Epithelial cell of esophagus (primary cell): ENCODE measurements around the gene SLC25A47.

ENCODE experiments used
- DNase-seq: peaks from one replicate; pipeline ENCODE4 v3.0.0; 2010; ENCODE audit warnings: low read depth
- H3K4me3 ChIP-seq: 2 replicates; pipeline ENCODE4 v1.5.1; 2011; ENCODE audit warnings: mild to moderate bottlenecking, low read length, control low read depth
- CTCF ChIP-seq: IDR thresholded peaks from 2 replicates; pipeline ENCODE4 v1.5.1; 2011; ENCODE audit warnings: low read depth, mild to moderate bottlenecking, low read length, control low read depth, inconsistent platforms; ENCODE audit not compliant: insufficient read depth; ENCODE audit errors: missing control alignments

The SLC25A47 gene

GRCh38 chr14:100323121-100323941 is at the start of gene SLC25A47:
SLC25A47 (plus strand) TSS chr14:100323339; CDS start chr14:100323415, 76 bp downstream.
- no peak within 1 kb of the TSS for H3K4me3 ChIP-seq
- no peak for TF ChIP-seq CTCF
- no peak for DNase-seq

GRCh38 chr14:100274250-100274649 is 48.9 kb upstream of the SLC25A47 start:
- TF ChIP-seq CTCF, result no peak
- no peak overlapping the region for H3K4me3 ChIP-seq
- no peak for DNase-seq

- TF ChIP-seq CTCF, result no peak
- H3K4me3 ChIP-seq, result no peak overlapping the region
- DNase-seq, result no peak
Measured at GRCh38 chr14:100275214-100275613, 47.9 kb upstream of the SLC25A47 start.

GRCh38 chr14:100278702-100279101 is 44.4 kb upstream of the SLC25A47 start:
- no peak for TF ChIP-seq CTCF
- peak; percentile 36 for DNase-seq
- no peak overlapping the region for H3K4me3 ChIP-seq

GRCh38 chr14:100279133-100279532 is 44.0 kb upstream of the SLC25A47 start:
- H3K4me3 ChIP-seq, result no peak overlapping the region
- no peak for TF ChIP-seq CTCF
- DNase-seq, result no peak

GRCh38 chr14:100279563-100279962 is 43.6 kb upstream of the SLC25A47 start:
- TF ChIP-seq CTCF, result no peak
- no peak for DNase-seq
- H3K4me3 ChIP-seq, result no peak overlapping the region
